PC-9 (cell line): ENCODE data around the gene IGSF8.

ENCODE experiments used
- CTCF ChIP-seq: fragments of 200-600 bp; sonication (generic); conservative IDR thresholded peaks from 2 replicates; pipeline ENCODE4 v1.6.1; 2017; ENCODE audit warnings: mixed run types, antibody characterized with exemption, mild to moderate bottlenecking, moderate library complexity
- EZH2 ChIP-seq: fragments of 200-600 bp; sonication (generic); IDR thresholded peaks from 2 replicates; pipeline ENCODE4 v1.8.0; 2017; ENCODE audit warnings: antibody characterized with exemption, low read depth

DNA sequence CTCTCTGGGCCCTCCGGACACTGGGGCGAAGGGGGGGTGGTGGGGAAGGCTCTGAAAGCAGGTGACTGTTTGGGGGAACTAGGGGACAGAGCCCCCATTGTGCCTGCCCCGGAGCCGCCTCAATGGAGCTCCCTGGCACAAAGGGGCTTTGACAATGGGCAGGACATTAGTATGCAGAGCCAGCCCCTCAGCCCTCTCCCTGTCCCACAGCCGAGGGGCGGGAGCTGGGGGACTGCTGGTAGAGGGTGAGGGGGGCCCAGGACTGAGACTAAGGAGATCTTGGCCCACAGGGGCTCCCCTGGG is 36.2 kb downstream of the IGSF8 start:
- no peak for TF ChIP-seq CTCF
- TF ChIP-seq EZH2, result no peak
